Heart right ventricle (tissue), 16 donors: ENCODE data around the gene UBR2. TPM values are rescaled to one million over a fixed set of nuclear protein-coding genes. Genes with fewer than 3 reads are reported as not detected.
A peak's percentile ranks its signal among the peaks of the same experiment; 100 is the strongest.

Source experiments
- ATAC-seq, 8 donors: fragments of 200-7000 bp; cut with Tn5 transposase; one replicate each; pipeline ENCODE4 v1.9.1; 2020; ENCODE audit warnings: mild to moderate bottlenecking in 8 of 8, moderate library complexity in 8 of 8, moderate number of reproducible peaks in 1 of 8
- DNase-seq, 2 donors: peaks; one replicate each; pipeline ENCODE4 v3.0.0-alpha.2; 2020
- H3K27ac ChIP-seq, 10 donors: fragments of 200-600 bp; sonication (generic) in 2 of 10; one replicate each; pipeline versions ENCODE4 v1.5.0 to v1.8.0; 2020 to 2022; ENCODE audit warnings: mild to moderate bottlenecking in 3 of 10
- H3K27me3 ChIP-seq, 7 donors: fragments of 200-600 bp; one replicate each; pipeline ENCODE4 v1.8.0; 2021 to 2022; ENCODE audit warnings: mild to moderate bottlenecking in 2 of 7
- H3K36me3 ChIP-seq, 9 donors: fragments of 200-600 bp; sonication (generic) in 1 of 9; one replicate each; pipeline versions ENCODE4 v1.5.0 to v1.8.0; 2020 to 2022; ENCODE audit warnings: mild to moderate bottlenecking in 2 of 9
- H3K4me1 ChIP-seq, 9 donors: fragments of 200-600 bp; sonication (generic) in 1 of 9; one replicate each; pipeline versions ENCODE4 v1.5.0 to v1.8.0; 2020 to 2022; ENCODE audit warnings: mild to moderate bottlenecking in 4 of 9
- H3K4me3 ChIP-seq, 10 donors: fragments of 200-600 bp; sonication (generic) in 2 of 10; one replicate each; pipeline versions ENCODE4 v1.5.0 to v1.8.0; 2020 to 2022; ENCODE audit warnings: mild to moderate bottlenecking in 7 of 10, moderate library complexity in 2 of 10
- H3K9me3 ChIP-seq, 11 donors: fragments of 200-600 bp in 10 of 11; sonication (generic) in 2 of 11; one replicate each; pipeline versions ENCODE4 v1.5.0 to v1.8.0; 2013 to 2022; ENCODE audit warnings: mild to moderate bottlenecking in 2 of 11, control low read depth in 1 of 11, moderate library complexity in 1 of 11
- CTCF ChIP-seq, 9 donors: fragments of 200-600 bp; sonication (generic) in 2 of 9; IDR thresholded peaks; one replicate each; pipeline versions ENCODE4 v1.5.0 to v1.8.0; 2021 to 2022; ENCODE audit warnings: antibody characterized with exemption in 9 of 9, mild to moderate bottlenecking in 5 of 9, moderate library complexity in 1 of 9
- WGBS, 2 donors: extraction: QIAGEN DNeasy Blood & Tissue Kit; methylation state at CpG; one replicate each; pipeline ENCODE4 v1.1.7; 2013; ENCODE audit warnings: inconsistent platforms in 1 of 2; 5-methylcytosine and 5-hydroxymethylcytosine counted together
- intact Hi-C, 10 donors: fragments of 100-400 bp; cut with DNase I; formaldehyde crosslinking; loops; one replicate each; pipeline versions ENCODE4 v1.11.1 to v1.14.2; 2022
- polyA plus RNA-seq, 2 donors: library from polyadenylated mRNA; stranded (reverse); fragments of 200-250 nt; gene quantifications; one replicate each; pipeline ENCODE4 v1.2.3, GENCODE V29; 2013
- total RNA-seq, 10 donors: library from RNA; stranded (reverse); fragmentation: NEBNext Ultra II Directional in 3 of 10; extraction: Animal tissue kit (Norgen Biotek cat#: 25700) in 3 of 10; gene quantifications; one replicate each; pipeline versions ENCODE4 v1.2.1 to v1.2.4, GENCODE V29; 2021 to 2023
- donor health status: Arrhythmogenic right ventricular cardiomyopathy.
- donor health status: ischemic (EF 13 %, LVEDD 7.1; RV severe dilation, severe dysfunction).
- donor health status: healthy with polysubstance abuse.
- donor health status: DM: no; HTN: yes; CAD: no.
- donor health status: DM: no; HTN: no; CAD: no.
- donor health status: ischemic (EF 25% LVEDD 6.9; RV normal size, moderate dysfunction).
- donor health status: ischemic (EF 25% LVEDD 5.7; RV mildly dilated, moderate dysfunction).
- donor health status: healthy.
- donor health status: DM: yes; HTN: yes; CAD: no.
- donor health status: Ischemic cardiomyopathy.
- donor health status: ischemic (EF 35%, LVEDD 5.7; RV mildly dilated, moderate dysfunction).
- donor health status: nonischemic (EF 11% LVEDD 7.7; RV severe dilation, severe dysfunction).
- donor health status: DM: yes; HTN: yes; CAD: no.
- donor health status: PGD.
- donor health status: ischemic (EF 29% LVEDD 5.4; RV normal size, mild dysfunction).
- donor health status: nonischemic (EF 23%, LVEDD 6.1; RV moderate dilation, normal function).

Gene UBR2
- total and polyA plus RNA-seq, 12 donors: 6.7 to 36.5 (median 34.4) TPM

DNA sequence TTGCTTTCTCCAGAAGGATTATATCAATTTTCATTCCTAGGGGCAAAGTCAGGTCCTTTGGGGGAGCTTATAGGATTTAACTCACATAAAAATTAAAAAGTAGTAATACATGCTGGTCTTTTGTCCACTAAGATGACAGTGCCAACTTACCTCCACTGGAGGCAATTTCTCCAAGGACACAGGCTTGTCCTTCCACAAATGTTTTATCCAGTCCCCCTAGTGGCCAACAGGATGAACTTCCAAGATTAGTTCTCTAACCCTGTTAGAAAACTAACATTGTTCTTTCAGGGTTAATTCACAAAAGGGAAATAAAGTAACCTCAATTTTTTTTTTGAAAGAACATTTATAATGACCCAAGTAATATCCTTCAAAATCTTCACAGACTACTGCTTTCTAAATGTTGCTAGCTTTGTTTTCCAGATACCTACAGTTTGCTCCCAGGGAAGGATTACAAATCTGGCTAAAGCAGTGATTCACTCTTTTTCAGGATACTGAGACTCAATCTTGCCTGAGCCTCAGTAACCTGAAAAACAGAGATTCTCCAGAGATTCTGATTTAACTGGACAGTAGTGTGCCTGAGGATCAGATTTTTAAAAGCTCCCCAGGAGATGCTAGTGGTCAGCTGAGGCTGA, 31.7 kb upstream of the UBR2 start:
- peak in 1 of 2 donors; percentile 26 for DNase-seq
- Histone ChIP-seq H3K36me3 (no peaks in the 10 kb centered on the region), H3K27ac (no peak overlapping the region), H3K4me1 (peaks cover 0 to 15% (median 5%) of the 10 kb centered on the region in 9 donors), H3K27me3 (no peaks in the 10 kb centered on the region), H3K4me3 (no peak overlapping the region), H3K9me3 (no peaks in the 10 kb centered on the region)
- peak in 4 of 8 donors; percentile 51 to 69 (median 60) for ATAC-seq
- TF ChIP-seq CTCF (IDR thresholded peaks at IDR 0.05): peak; percentile 78 to 89 (median 88)
- intact Hi-C loops: loop anchor here in 9 of 10 donors (5.0 to 10.0 kb wide), 8 partner anchors 77 to 317 kb away; partner anchors contain the start of genes TRERF1 (in 4 of the 9) and MRPS10 (in 2 of the 9)

GRCh38 chr6:42533794-42534193, 30.0 kb upstream of the UBR2 start:
- TF ChIP-seq CTCF (IDR thresholded peaks at IDR 0.05): no peak
- no peaks in the 10 kb centered on the region for H3K9me3 ChIP-seq
- DNase-seq (no peak), ATAC-seq (no peak)
- H3K36me3 ChIP-seq: no peaks in the 10 kb centered on the region
- no peaks in the 10 kb centered on the region for H3K27me3 ChIP-seq
- intact Hi-C loops: loop anchor here in 9 of 10 donors (5.0 to 10.0 kb wide), 8 partner anchors 79 to 319 kb away; partner anchors contain the start of genes TRERF1 (in 4 of the 9) and MRPS10 (in 2 of the 9)
- no peak overlapping the region for H3K27ac ChIP-seq
- no peak overlapping the region for H3K4me3 ChIP-seq
- H3K4me1 ChIP-seq: peaks cover 0 to 25% (median 6%) of the 10 kb centered on the region in 9 donors
- WGBS, 2 donors: 84 to 86% methylated on average over 5 of the region's 5 CpGs

DNA sequence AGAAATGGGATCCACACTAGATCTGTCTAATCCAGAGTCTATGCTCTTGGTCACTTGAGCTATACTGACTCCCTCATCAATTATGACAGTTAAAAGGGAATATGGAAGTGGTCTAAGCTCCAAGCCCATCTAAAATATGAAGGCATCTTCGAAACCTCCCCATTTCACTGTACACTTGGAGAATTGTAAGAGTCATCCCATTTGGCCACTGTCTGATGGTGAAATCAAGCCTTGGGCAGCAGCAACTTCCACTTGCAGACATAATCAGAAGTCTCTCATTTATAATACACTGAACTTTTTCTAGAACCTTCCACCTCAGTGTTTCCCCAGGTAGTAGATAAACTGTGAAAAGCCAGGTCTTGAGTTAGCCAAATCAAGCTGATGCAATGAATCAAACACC, 26.3 kb upstream of the UBR2 start:
- TF ChIP-seq CTCF (IDR thresholded peaks at IDR 0.05): no peak
- Histone ChIP-seq H3K36me3 (no peaks in the 10 kb centered on the region), H3K4me3 (no peak overlapping the region), H3K9me3 (no peaks in the 10 kb centered on the region), H3K27me3 (no peaks in the 10 kb centered on the region), H3K4me1 (peaks cover 0 to 19% (median 0%) of the 10 kb centered on the region in 9 donors), H3K27ac (peak overlapping the region in 2 of 10 donors; percentile 6 to 69)
- ATAC-seq: no peak
- intact Hi-C loops: loop anchor here in 6 of 10 donors (10.0 kb wide), 5 partner anchors 83 to 323 kb away; partner anchors contain the start of genes MRPS10 (in 1 of the 6) and TRERF1 (in 1 of the 6)
- no peak for DNase-seq
- 100% methylated on average over 1 of the region's 1 CpG for WGBS, 2 donors

DNA sequence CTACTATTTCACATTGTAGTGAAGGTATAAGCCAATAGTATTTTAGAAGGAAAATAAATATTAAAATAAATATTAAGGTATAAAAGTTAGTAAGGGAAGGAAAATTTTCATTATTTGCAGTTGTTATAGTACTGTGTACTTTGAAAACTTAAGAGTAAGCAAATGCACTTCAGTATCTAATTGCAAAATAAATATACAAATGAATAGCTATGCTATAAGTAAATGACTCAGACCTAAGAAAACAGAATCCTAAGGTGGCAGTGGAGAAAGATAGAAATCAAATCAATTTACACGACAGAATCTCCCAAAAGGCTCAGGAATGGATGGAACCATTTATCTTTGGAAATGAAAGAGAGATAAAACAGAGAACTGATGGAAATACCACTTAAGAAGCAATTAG, 24.7 kb upstream of the UBR2 start:
- no peak for TF ChIP-seq CTCF (IDR thresholded peaks at IDR 0.05)
- intact Hi-C loops: loop anchor here in 7 of 10 donors (2.0 to 10.0 kb wide), 6 partner anchors 36 to 324 kb away; partner anchors contain the start of genes MRPS10 (in 1 of the 7) and TRERF1 (in 1 of the 7)
- WGBS, 2 donors: 89 to 91% methylated on average over 1 of the region's 1 CpG
- Histone ChIP-seq H3K36me3 (no peaks in the 10 kb centered on the region), H3K4me3 (no peak overlapping the region), H3K27me3 (no peaks in the 10 kb centered on the region), H3K27ac (no peak overlapping the region), H3K4me1 (peaks cover 0 to 19% (median 0%) of the 10 kb centered on the region in 9 donors), H3K9me3 (no peaks in the 10 kb centered on the region)
- no peak for DNase-seq
- ATAC-seq: no peak
